Stimulated activated CD4-positive, alpha-beta T cell treated with anti-CD3 and anti-CD28 coated beads, Interleukin-2, amount 100 ng/mL, for 4 hours (primary cell): ENCODE data around the gene ATXN1.

Experiments
- DNase-seq: peaks from one replicate; pipeline ENCODE4 v3.0.0-alpha.2; 2020; ENCODE audit warnings: low read depth

Gene ATXN1

DNA sequence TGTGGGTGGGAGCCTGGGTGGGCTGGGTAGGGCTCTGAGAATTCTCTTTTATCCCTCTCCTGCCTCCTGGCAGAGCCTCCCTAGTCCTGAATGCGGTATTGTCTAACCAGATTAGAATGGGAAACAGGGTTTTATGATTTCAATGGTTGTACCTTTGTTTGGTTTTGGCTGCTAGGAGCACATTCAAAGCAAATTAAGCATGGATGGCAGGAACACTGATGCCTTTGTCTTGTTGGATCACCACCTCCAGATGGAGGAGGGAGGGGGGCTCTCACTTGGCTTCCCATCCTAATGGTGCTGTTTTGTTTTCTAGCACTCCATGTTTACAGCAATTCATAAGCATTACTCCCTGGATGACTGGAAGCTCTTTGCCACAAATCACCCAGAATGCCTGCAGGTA, 511.3 kb downstream of the ATXN1 start:
- no peak for DNase-seq
